HG03442 (cell line): ENCODE data around the gene PFKFB4.

Source experiments
- ATAC-seq: cut with Tn5 transposase; IDR thresholded peaks from one replicate; pipeline ENCODE4 v1.9.1; 2021; ENCODE audit warnings: mild to moderate bottlenecking, moderate library complexity; ENCODE audit not compliant: unreplicated experiment

The PFKFB4 gene

GRCh38 chr3:48556796-48557626, at the start of gene PFKFB4:
PFKFB4 (minus strand) TSS chr3:48556803; CDS start chr3:48556777, 26 bp downstream.
- peak; percentile 79 for ATAC-seq

GRCh38 chr3:48601622-48601994, 45.0 kb upstream of the PFKFB4 start:
- ATAC-seq: no peak

- ATAC-seq: no peak
Measured at GRCh38 chr3:48600711-48601621, 44.4 kb upstream of the PFKFB4 start.

- no peak for ATAC-seq
Measured at GRCh38 chr3:48599509-48600285, 43.1 kb upstream of the PFKFB4 start.

- ATAC-seq: no peak
Measured at GRCh38 chr3:48599077-48599501, 42.5 kb upstream of the PFKFB4 start.

GRCh38 chr3:48598323-48599076, 41.9 kb upstream of the PFKFB4 start:
- ATAC-seq: no peak

- no peak for ATAC-seq
Measured at GRCh38 chr3:48597408-48597800, 40.8 kb upstream of the PFKFB4 start.

- ATAC-seq: no peak
Measured at GRCh38 chr3:48596676-48597407, 40.2 kb upstream of the PFKFB4 start.

- ATAC-seq: no peak
Measured at GRCh38 chr3:48596157-48596556, 39.6 kb upstream of the PFKFB4 start.

- no peak for ATAC-seq
Measured at GRCh38 chr3:48595526-48596121, 39.0 kb upstream of the PFKFB4 start.

- no peak for ATAC-seq
Measured at GRCh38 chr3:48595075-48595525, 38.5 kb upstream of the PFKFB4 start, which contains the start of gene COL7A1. COL7A1 (minus strand) TSS chr3:48595329; CDS start chr3:48595159, 170 bp downstream.

- no peak for ATAC-seq
Measured at GRCh38 chr3:48594417-48595049, 37.9 kb upstream of the PFKFB4 start.

- no peak for ATAC-seq
Measured at GRCh38 chr3:48593337-48593736, 36.7 kb upstream of the PFKFB4 start.

GRCh38 chr3:48592519-48593087, 36.0 kb upstream of the PFKFB4 start:
- no peak for ATAC-seq

- ATAC-seq: no peak
Measured at GRCh38 chr3:48591886-48592518, 35.4 kb upstream of the PFKFB4 start.

- ATAC-seq: no peak
Measured at GRCh38 chr3:48591436-48591835, 34.8 kb upstream of the PFKFB4 start.

- ATAC-seq: no peak
Measured at GRCh38 chr3:48588230-48588629, 31.6 kb upstream of the PFKFB4 start.

GRCh38 chr3:48587686-48588085, 31.1 kb upstream of the PFKFB4 start:
- no peak for ATAC-seq
